IMR-90 (cell line): ENCODE measurements around the gene RASGEF1C. TPM values are rescaled to one million over a fixed set of nuclear protein-coding genes. Genes with fewer than 3 reads are reported as not detected.

ENCODE experiments used
- ATAC-seq: fragments of 200-7000 bp; cut with Tn5 transposase; 2 replicates; pipeline ENCODE4 v1.9.1; 2020; ENCODE audit warnings: low read depth, mild to moderate bottlenecking, moderate library complexity
- BruUV-seq: library from RNA; stranded (reverse); fragments of 400-500 nt; replicated peaks from 2 replicates; lab custom pipeline; 2021; lab: Mats Ljungman, UMichigan
- CTCF ChIA-PET: fragments of 300-600 bp; formaldehyde crosslinking; extraction: SDS; loops from one replicate; lab custom pipeline; 2021; ENCODE audit warnings: antibody characterized with exemption; lab: Yijun Ruan, JAX
- POLR2A ChIA-PET: fragments of 300-600 bp; sonication (Branson Sonifier 250); formaldehyde crosslinking; loops from one replicate; lab custom pipeline; 2022; ENCODE audit warnings: antibody characterized with exemption; ENCODE audit not compliant: unreplicated experiment; lab: Charles Lee
- DNase-seq: peaks from one replicate; pipeline ENCODE4 v3.0.0; 2013
- H2AFZ ChIP-seq: replicated peaks from 2 replicates; pipeline ENCODE3; 2013; ENCODE audit warnings: low read length, mild to moderate bottlenecking; ENCODE audit not compliant: poor library complexity
- H2AK5ac ChIP-seq: 2 replicates; pipeline ENCODE4 v1.6.1; 2013; ENCODE audit warnings: low read depth, low read length, inconsistent platforms
- H2AK9ac ChIP-seq: replicated peaks from 2 replicates; pipeline ENCODE3; 2013; ENCODE audit warnings: mild to moderate bottlenecking, low read depth, low read length, moderate library complexity; ENCODE audit not compliant: poor library complexity
- H2BK120ac ChIP-seq: 2 replicates; pipeline ENCODE4 v1.6.1; 2013; ENCODE audit warnings: low read depth, low read length, inconsistent platforms
- H2BK15ac ChIP-seq: 3 replicates; pipeline ENCODE4 v1.6.1; 2013; ENCODE audit warnings: low read depth, low read length, inconsistent platforms
- H2BK20ac ChIP-seq: 2 replicates; pipeline ENCODE4 v1.6.1; 2013; ENCODE audit warnings: low read depth, mild to moderate bottlenecking, inconsistent platforms, low read length, moderate library complexity
- H2BK5ac ChIP-seq: 2 replicates; pipeline ENCODE4 v1.6.1; 2013; ENCODE audit warnings: mild to moderate bottlenecking, low read depth, low read length, inconsistent platforms; ENCODE audit not compliant: poor library complexity, severe bottlenecking
- H3K14ac ChIP-seq: replicated peaks from 2 replicates; pipeline ENCODE4 v1.6.1; 2013; ENCODE audit warnings: low read depth, low read length, inconsistent platforms
- H3K18ac ChIP-seq: 2 replicates; pipeline ENCODE4 v1.6.1; 2013; ENCODE audit warnings: low read depth, low read length, control low read depth
- H3K23ac ChIP-seq: 2 replicates; pipeline ENCODE4 v1.6.1; 2013; ENCODE audit warnings: low read depth, low read length, inconsistent platforms
- H3K27ac ChIP-seq: 2 replicates; pipeline ENCODE4 v1.5.1; 2013; ENCODE audit warnings: mild to moderate bottlenecking, control low read depth, low read length; ENCODE audit not compliant: insufficient read depth
- H3K27me3 ChIP-seq: 2 replicates; pipeline ENCODE4 v1.6.1; 2013; ENCODE audit warnings: low read length; ENCODE audit not compliant: control insufficient read depth, insufficient read depth
- H3K36me3 ChIP-seq: 2 replicates; pipeline ENCODE4 v1.6.1; 2013; ENCODE audit warnings: low read length, mixed read lengths; ENCODE audit not compliant: control insufficient read depth, insufficient read depth
- H3K4ac ChIP-seq: 2 replicates; pipeline ENCODE4 v1.6.1; 2013; ENCODE audit warnings: low read depth, low read length, inconsistent platforms
- H3K4me1 ChIP-seq: 2 replicates; pipeline ENCODE4 v1.6.1; 2013; ENCODE audit warnings: low read length, mixed read lengths; ENCODE audit not compliant: control insufficient read depth, insufficient read depth
- H3K4me2 ChIP-seq: 2 replicates; pipeline ENCODE4 v1.6.1; 2013; ENCODE audit warnings: low read depth, mild to moderate bottlenecking, control low read depth, low read length, moderate library complexity
- H3K4me3 ChIP-seq: 2 replicates; pipeline ENCODE4 v1.5.1; 2013; ENCODE audit warnings: low read depth, mild to moderate bottlenecking, control low read depth, low read length, moderate library complexity; ENCODE audit not compliant: insufficient read depth
- H3K56ac ChIP-seq: 2 replicates; pipeline ENCODE4 v1.6.1; 2013; ENCODE audit warnings: low read length, inconsistent platforms; ENCODE audit not compliant: insufficient read depth; ENCODE audit errors: extremely low read depth
- H3K79me1 ChIP-seq, 2 experiments: 2 replicates each; pipeline ENCODE4 v1.6.1; 2013; ENCODE audit warnings: low read length in 2 of 2, inconsistent platforms in 1 of 2, low read depth in 1 of 2
- H3K9ac ChIP-seq: 2 replicates; pipeline ENCODE4 v1.6.1; 2013; ENCODE audit warnings: low read depth, low read length, control low read depth
- H3K9me1 ChIP-seq: 2 replicates; pipeline ENCODE4 v1.6.1; 2013; ENCODE audit warnings: low read length, inconsistent platforms; ENCODE audit not compliant: insufficient read depth
- H3K9me3 ChIP-seq: 2 replicates; pipeline ENCODE4 v1.6.1; 2013; ENCODE audit warnings: low read length; ENCODE audit not compliant: control insufficient read depth, insufficient read depth
- H4K20me1 ChIP-seq: 2 replicates; pipeline ENCODE4 v1.6.1; 2013; ENCODE audit warnings: low read length, inconsistent platforms; ENCODE audit not compliant: insufficient read depth
- H4K5ac ChIP-seq: 2 replicates; pipeline ENCODE4 v1.6.1; 2013; ENCODE audit warnings: mild to moderate bottlenecking, low read depth, low read length, control low read depth
- H4K8ac ChIP-seq, 2 experiments: 2 replicates each; pipeline ENCODE4 v1.6.1; 2013; ENCODE audit warnings: low read depth in 2 of 2, low read length in 2 of 2, control low read depth in 1 of 2, inconsistent platforms in 1 of 2
- H4K91ac ChIP-seq: 2 replicates; pipeline ENCODE4 v1.6.1; 2013; ENCODE audit warnings: low read depth, low read length, inconsistent platforms; ENCODE audit not compliant: insufficient read depth
- BHLHE40 ChIP-seq: fragments of 150-350 bp; IDR thresholded peaks from 2 replicates; pipeline ENCODE4 v1.6.1; 2016; ENCODE audit warnings: mild to moderate bottlenecking, low read depth, low read length
- FOS ChIP-seq: fragments of 150-350 bp; IDR thresholded peaks from 2 replicates; pipeline ENCODE4 v1.6.1; 2016; ENCODE audit warnings: low read depth, low read length
- MAFK ChIP-seq: IDR thresholded peaks from 2 replicates; pipeline ENCODE4 v1.6.1; 2012; ENCODE audit warnings: low read depth, low read length, improper control_type of control experiment
- MAZ ChIP-seq: IDR thresholded peaks from 2 replicates; pipeline ENCODE4 v1.6.1; 2012; ENCODE audit warnings: low read depth, mild to moderate bottlenecking, low read length, improper control_type of control experiment, moderate library complexity, borderline replicate concordance
- MXI1 ChIP-seq: IDR thresholded peaks from 2 replicates; pipeline ENCODE4 v1.6.1; 2012; ENCODE audit warnings: low read depth, mild to moderate bottlenecking, low read length, moderate library complexity, borderline replicate concordance
- NFE2L2 ChIP-seq: fragments of 150-350 bp; IDR thresholded peaks from 2 replicates; pipeline ENCODE4 v1.6.1; 2016; ENCODE audit warnings: low read depth, mild to moderate bottlenecking, low read length
- POLR2A ChIP-seq: IDR thresholded peaks from 2 replicates; pipeline ENCODE4 v1.6.1; 2012; ENCODE audit warnings: mild to moderate bottlenecking, low read depth, low read length
- RAD21 ChIP-seq: IDR thresholded peaks from 2 replicates; pipeline ENCODE4 v1.6.1; 2012; ENCODE audit warnings: low read length, improper control_type of control experiment
- RFX5 ChIP-seq: IDR thresholded peaks from 2 replicates; pipeline ENCODE4 v1.8.0; 2012; ENCODE audit warnings: low read depth, mild to moderate bottlenecking, low read length, moderate library complexity
- SMC3 ChIP-seq: fragments of 150-350 bp; IDR thresholded peaks from 2 replicates; pipeline ENCODE4 v1.6.1; 2016; ENCODE audit warnings: low read depth, mild to moderate bottlenecking, antibody characterized with exemption, low read length, moderate library complexity
- WGBS, 2 experiments: methylation state at CpG; one replicate each; pipeline versions ENCODE4 v1.1.5 to v1.1.7; 2013; ENCODE audit warnings: missing lambda C conversion rate in 2 of 2; ENCODE audit not compliant: insufficient read length in 1 of 2; ENCODE audit errors: extremely low coverage in 2 of 2; 5-methylcytosine and 5-hydroxymethylcytosine counted together
- dilution Hi-C: fragments of 300-500 bp; cut with HindIII; formaldehyde crosslinking; loops from one replicate; pipeline ENCODE4 v1.14.3; 2018; ENCODE audit warnings: low sequenced_read_pairs; ENCODE audit not compliant: unreplicated experiment
- in situ Hi-C: fragments of 300-500 bp; cut with MboI; formaldehyde crosslinking; loops from 3 replicates; pipeline ENCODE4 v1.14.3; 2019; ENCODE audit warnings: low sequenced_read_pairs, inconsistent platforms, mixed read lengths
- intact Hi-C: fragments of 100-400 bp; cut with micrococcal nuclease; formaldehyde crosslinking; loops from 2 replicates; pipeline ENCODE4 v1.10.0; 2022
- polyA plus RNA-seq, 3 experiments: library from polyadenylated mRNA; depleted of rRNA; stranded (reverse); fragments of >200 nt; gene quantifications; 2 replicates each; pipeline ENCODE4 v1.2.3, GENCODE V29; 2012; ENCODE audit warnings: low replicate concordance in 1 of 3
- total RNA-seq: library from RNA; depleted of rRNA; stranded (reverse); fragments of >200 nt; gene quantifications from 2 replicates; pipeline ENCODE4 v1.2.3, GENCODE V29; 2012
- TF ChIP-seq, protein P1 (sequence below): fragments of 150-350 bp; IDR thresholded peaks from 2 replicates; pipeline ENCODE4 v1.6.1; 2016; ENCODE audit warnings: low read depth, mild to moderate bottlenecking, low read length, moderate library complexity, borderline replicate concordance

RASGEF1C gene
- total and polyA plus RNA-seq, 2 of the 4 experiments (the other 2 are of a cell fraction), result not detected

DNA sequence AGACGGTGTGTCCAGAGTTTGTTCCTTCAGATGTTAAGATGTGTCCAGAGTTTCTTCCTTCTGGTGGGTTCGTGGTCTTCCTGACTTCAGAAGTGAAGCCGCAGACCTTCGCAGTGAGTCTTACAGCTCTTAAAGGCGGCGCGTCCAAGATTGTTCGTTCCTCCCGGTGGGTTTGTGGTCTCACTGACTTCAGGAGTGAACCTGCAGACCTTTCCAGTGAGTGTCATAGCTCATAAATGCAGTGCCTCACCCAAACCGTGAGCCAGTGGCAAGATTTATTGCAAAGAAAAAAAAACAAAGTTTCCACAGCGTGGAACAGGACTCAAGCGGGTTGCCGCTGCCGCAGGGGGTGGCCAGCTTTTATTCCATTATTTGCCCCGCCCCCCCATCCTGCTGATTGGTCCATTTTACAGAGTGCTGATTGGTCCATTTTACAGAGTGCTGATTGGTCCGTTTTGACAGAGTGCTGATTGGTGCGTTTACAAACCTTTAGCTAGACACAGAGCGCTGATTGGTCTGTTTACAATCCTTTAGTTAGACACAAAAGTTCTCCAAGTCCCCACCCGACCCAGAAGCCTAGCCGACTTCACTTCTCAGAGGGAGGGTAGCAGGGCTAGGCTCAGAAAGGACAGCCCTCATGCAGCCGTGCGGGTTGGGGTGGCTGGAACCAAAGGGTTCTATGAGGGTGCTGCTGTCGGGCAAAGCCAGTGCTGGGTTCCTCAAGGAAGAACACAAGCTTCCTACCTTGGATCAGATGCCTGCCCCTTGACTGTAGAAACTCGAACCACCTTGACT, 128.3 kb downstream of the RASGEF1C start:
- H3K36me3 ChIP-seq, result no peaks in the 10 kb centered on the region
- in situ Hi-C loops, result no loop called here
- H3K9me3 ChIP-seq, result no peaks in the 10 kb centered on the region
- no peak overlapping the region for H4K8ac ChIP-seq
- no peak overlapping the region for H3K4me3 ChIP-seq
- dilution Hi-C loops, result no loop called here
- WGBS, 2 experiments, result 95% methylated on average over 8 of the region's 24 CpGs; no CpG with 5 or more reads in 1 of the 2 experiments
- no peak overlapping the region for H2BK20ac ChIP-seq
- H3K4me2 ChIP-seq, result no peak overlapping the region
- no peak overlapping the region for H3K27ac ChIP-seq
- H2AK5ac ChIP-seq, result no peak overlapping the region
- no peak for ATAC-seq
- no peak overlapping the region for H3K18ac ChIP-seq
- H4K5ac ChIP-seq, result no peak overlapping the region
- peaks cover 22% of the 10 kb centered on the region; the same call in 1 of the 2 replicates for H3K27me3 ChIP-seq
- no peak overlapping the region for H3K9ac ChIP-seq
- H3K14ac ChIP-seq, result no peak overlapping the region
- BruUV-seq, result no TSS peak
- H3K4me1 ChIP-seq, result no peaks in the 10 kb centered on the region
- CTCF ChIA-PET, result interaction anchor here (0.6 kb wide), 1 partner anchor 17 kb away, joined by 3 read pairs; no protein-coding TSS in a partner anchor
- no peak overlapping the region for H2AFZ ChIP-seq
- no peak overlapping the region for H3K4ac ChIP-seq
- H2BK15ac ChIP-seq, result no peak overlapping the region
- H3K23ac ChIP-seq, result no peak overlapping the region
- TF ChIP-seq, protein P1, sequence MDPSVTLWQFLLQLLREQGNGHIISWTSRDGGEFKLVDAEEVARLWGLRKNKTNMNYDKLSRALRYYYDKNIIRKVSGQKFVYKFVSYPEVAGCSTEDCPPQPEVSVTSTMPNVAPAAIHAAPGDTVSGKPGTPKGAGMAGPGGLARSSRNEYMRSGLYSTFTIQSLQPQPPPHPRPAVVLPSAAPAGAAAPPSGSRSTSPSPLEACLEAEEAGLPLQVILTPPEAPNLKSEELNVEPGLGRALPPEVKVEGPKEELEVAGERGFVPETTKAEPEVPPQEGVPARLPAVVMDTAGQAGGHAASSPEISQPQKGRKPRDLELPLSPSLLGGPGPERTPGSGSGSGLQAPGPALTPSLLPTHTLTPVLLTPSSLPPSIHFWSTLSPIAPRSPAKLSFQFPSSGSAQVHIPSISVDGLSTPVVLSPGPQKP, result no peak
- no peak for TF ChIP-seq POLR2A
- TF ChIP-seq MXI1, result no peak
- TF ChIP-seq NFE2L2, result no peak
- TF ChIP-seq MAFK, result no peak
- no peak for TF ChIP-seq SMC3
- TF ChIP-seq MAZ, result no peak
- no peak for TF ChIP-seq FOS
- no peak for TF ChIP-seq BHLHE40
- no peak for TF ChIP-seq RAD21
- TF ChIP-seq RFX5, result no peak
- no peak overlapping the region for H4K91ac ChIP-seq
- H3K9me1 ChIP-seq, result no peaks in the 10 kb centered on the region
- no peak overlapping the region for H2BK120ac ChIP-seq
- H3K56ac ChIP-seq, result no peak overlapping the region
- no peaks in the 10 kb centered on the region for H4K20me1 ChIP-seq
- no peak overlapping the region for H2AK9ac ChIP-seq
- H2BK5ac ChIP-seq, result no peak overlapping the region
- intact Hi-C loops, result no loop called here
- POLR2A ChIA-PET, result no interaction called here
- no peaks in the 10 kb centered on the region for H3K79me1 ChIP-seq
- DNase-seq, result no peak
